ENCODE measurements around the gene STK36.

The STK36 gene

DNA sequence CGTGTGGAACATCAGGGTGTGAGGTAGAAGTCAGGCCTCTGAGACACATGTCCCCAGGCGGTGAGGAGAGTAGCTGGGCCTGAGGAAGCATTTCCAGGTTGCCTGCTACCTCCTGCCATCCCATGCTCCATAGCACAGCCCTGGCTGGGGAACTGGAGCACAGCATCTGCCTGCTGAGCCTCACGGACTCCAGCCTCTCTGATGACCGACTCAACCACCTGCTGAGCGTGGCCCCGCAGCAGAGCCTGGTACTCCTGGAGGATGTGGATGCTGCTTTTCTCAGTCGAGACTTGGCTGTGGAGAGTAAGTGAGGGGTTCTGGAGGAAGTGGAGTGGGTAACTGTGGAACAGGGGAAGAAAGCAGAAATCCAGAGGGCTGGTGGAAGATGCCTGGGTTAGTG lies 9.5 kb upstream of the STK36 start:
- DNase-seq, result no peak

DNA sequence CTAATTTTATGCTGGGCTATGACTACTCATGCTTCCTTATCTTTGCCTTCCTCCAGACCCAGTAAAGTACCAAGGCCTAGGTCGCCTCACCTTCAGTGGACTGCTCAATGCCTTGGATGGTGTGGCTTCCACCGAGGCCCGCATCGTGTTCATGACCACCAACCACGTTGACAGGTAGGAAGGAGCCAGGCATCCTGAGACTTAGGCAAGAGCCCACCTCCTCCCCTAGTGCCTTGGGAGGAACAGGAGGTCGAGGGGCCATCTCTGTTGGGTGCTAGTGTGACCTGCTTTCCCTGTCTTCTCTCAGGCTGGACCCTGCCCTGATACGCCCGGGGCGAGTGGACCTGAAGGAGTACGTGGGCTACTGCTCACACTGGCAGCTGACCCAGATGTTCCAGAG lies 9.1 kb upstream of the STK36 start:
- no peak for DNase-seq

DNA sequence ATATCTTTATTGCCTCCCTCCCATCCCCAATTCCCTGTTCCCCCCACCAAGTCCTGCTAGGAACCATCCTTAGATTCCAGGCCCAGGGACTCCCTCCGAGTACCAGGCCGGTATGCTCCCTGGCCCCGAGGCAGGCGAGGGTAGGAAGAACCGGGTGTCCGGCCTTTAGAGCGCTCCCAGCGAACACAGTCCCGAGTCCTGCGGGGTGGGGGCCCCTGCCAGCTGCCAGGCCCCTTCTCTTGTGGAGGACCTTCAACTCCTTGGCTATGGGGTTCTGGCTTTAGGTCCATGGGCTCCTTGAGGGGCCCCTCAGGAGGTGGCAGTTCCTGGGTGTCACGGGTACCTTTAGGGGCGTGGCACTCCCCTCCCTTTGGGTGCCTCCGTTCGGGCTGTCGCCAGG lies 8.0 kb upstream of the STK36 start:
- no peak for DNase-seq

DNA sequence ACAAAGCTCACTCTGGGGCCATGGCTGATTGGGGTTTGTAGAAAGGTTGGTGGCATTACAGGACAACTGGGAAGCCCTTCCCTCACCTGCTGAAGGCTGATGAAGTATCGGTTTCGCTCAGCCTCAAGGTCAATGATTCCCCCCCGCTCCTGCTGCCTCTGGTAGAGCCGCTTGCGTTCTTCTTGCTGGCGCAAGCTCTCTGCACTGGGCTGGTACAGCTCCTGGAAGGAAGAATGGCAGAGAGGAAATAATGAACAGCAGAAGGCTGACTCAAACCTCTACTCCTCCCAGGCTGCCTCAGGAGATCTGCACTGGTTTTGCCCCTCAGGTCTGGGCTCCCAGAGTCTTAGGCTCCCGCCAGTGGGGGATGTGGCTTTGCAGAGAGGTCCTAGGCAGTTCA lies 7.2 kb upstream of the STK36 start:
- DNase-seq, result no peak

DNA sequence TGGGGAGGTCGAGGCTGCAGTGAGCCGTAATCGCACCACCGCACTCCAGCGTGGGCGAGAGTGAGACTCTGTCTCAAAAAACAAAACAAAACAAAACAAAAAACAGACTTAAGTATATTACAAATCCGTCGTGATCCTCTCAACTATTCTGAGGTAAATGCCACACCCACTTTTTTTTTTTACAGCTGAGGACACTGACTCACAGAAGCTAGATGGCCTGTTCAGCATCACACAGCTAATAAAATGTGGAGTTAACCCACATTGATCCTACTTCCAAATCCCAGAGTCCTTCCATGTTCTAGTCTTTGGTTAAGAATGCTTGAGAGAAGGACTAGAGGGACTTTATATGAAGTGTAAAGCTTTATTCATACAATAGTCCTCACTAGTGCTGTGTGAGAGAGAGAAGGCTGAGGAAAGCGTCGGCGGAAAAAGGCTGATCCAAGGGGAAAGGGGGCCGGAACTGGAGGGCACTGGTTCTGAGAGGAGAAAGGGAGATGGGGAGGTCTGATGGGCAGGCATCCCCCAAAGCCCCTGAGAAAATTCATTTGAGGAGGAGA lies 711 bp upstream of the STK36 start:
- no peak for DNase-seq

DNA sequence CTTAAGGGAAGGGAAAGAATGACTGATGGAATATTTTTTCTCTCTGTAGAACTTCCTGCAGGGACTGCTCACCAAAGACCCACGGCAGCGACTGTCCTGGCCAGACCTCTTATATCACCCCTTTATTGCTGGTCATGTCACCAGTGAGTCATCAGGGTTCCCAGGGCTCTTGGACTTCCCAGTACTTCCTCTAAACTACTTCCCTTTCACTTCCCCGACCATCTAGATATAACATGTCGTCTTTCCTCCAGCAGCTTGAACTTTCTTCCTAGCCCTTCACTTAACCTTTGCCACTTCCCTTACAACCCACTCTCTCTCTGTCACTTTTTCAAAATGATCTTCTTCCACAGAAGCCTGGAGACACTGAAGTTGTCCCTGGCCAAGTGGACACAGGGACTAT lies 7.2 kb downstream of the STK36 start:
- no peak for DNase-seq

DNA sequence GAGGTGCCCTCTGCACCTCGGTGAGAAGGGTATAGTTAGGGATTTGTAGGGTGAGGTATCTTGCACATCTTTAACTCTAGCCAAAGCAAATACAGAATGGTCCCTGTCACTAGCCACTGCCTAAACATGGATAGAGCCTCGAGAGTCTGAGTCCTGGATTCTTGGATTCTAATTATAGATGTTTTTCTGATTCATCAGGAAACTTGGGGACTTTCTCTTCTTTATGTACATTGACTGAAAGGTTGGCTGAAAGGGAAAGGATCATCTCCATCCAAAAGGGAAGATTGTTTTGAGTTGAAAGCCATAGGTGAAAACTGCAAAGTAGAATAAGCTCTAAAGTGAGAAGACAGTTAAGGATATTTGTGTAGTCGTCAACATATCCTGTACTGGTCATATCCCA lies 8.2 kb downstream of the STK36 start:
- no peak for DNase-seq

DNA sequence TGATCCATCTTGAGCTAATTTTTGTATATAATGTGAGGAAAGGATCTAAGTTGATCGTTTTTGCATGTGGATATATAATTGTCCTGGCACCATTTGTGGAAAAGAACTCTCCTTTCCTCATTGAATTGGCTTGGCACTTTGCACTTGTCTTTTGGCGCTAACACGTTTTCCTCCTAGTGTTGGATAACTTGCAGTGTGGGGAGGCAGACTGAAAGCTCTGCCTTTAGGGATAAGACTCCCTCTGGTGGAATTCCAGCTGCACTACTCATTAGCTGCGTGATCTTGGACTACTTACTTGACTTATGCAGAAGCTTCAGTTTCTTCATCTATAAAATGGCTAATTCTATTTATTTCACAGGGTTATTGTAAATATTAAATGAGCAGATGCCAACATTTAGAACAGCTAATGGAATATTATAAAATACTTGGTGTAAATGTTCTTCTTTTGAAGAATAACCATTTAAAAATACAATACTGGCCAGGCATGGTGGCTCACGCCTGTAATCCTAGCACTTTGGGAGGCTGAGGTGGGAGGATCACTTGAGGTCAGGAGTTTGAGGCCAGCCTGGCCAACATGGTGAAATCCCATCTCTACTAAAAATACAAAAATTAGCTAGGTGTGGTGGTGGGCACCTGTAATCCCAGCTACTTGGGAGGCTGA lies 15.6 kb downstream of the STK36 start:
- peak; percentile 47 for DNase-seq

DNA sequence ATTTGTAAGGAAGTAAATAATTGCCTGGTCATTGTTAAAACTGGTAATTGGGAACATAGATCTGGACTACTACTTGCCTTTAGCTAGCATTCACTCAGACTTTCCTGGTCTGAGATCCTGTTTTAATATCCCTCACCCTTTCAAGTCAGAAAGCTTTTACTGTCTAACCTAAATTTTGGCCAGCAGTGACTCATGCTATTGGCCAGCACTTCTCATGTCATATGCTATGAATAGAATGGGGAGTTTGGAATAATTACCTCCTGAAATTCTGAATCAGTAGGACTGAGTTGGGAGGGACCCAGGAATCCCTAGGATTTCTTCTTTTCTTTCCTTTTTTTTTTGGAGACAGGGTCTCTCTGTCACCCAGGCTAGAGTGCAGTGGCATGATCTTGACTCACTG lies 19.3 kb downstream of the STK36 start:
- DNase-seq, result no peak

DNA sequence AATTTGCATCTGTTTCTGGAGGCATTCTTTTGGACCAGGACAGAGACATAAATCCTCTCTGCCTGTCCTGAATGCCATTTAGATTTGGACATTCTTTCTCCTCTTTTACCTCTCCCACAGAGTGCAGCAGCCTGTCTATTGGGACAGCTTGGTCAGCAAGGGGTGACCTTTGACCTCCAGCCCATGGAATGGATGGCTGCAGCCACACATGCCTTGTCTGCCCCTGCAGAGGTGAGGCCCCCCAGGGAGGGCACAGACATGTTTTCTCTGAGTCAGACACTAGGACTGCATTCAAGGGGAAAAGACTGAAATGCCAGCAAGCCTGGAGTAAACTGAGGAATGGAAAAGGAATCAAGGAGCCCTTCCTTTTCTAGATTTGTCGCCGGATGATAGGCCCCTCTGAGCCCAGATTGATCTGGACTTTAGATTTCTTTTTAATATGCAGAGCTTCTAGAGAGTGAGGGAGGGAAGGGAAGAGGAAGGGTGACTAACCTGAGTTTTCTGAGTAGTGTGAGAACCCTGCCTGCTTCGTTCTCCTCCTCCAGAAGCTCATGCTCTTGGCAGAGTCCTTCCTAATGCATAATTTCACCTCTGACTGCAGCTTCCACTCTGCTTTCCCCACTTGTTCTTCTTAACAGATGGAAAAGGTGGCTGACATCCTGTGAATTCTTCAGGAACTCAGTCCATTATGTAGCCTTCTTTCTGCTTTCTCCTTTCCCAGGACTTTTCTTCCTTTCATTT lies 22.7 kb downstream of the STK36 start:
- DNase-seq, result no peak

DNA sequence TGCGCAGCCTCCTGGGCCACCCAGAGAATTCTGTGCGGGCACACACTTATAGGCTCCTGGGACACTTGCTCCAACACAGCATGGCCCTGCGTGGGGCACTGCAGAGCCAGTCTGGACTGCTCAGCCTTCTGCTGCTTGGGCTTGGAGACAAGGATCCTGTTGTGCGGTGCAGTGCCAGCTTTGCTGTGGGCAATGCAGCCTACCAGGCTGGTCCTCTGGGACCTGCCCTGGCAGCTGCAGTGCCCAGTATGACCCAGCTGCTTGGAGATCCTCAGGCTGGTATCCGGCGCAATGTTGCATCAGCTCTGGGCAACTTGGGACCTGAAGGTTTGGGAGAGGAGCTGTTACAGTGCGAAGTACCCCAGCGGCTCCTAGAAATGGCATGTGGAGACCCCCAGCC lies 27.0 kb downstream of the STK36 start:
- no peak for DNase-seq

DNA sequence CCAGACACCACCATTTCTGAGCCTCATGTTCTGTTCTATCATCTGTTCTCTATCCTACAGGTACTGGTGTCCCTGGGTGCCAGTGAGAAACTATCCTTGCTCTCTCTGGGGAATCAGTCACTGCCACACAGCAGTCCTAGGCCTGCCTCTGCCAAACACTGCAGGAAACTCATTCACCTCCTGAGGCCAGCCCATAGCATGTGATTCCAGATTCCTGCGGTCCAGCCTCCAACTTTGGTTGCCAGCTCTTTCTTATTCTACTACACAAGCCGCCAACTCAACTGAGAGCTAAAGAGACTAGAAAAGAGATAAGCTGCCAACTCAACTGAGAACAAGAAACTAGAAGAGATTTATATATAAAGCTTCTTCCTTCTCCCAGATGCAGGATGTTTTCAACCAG lies 29.9 kb downstream of the STK36 start:
- DNase-seq, result no peak

DNA sequence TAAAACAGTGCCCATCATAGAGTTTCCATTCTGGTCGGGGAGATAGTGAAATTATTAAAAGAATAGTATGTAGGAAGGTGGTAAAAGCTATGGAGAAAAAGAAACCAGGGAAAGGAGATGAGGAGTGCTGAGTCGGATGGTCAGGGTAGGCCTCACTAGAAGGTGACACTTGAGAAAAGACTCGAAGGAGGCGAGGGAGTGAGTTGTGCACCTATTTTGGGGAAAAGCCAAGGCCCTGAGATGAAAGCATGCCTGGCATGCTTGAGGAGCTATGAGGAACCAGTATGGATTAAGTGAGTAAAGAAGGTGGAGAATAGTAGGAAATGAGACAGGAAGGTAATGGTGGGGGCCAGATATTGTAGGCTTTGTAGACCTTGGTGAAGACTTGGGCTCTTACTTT lies 31.5 kb downstream of the STK36 start:
- DNase-seq, result no peak

DNA sequence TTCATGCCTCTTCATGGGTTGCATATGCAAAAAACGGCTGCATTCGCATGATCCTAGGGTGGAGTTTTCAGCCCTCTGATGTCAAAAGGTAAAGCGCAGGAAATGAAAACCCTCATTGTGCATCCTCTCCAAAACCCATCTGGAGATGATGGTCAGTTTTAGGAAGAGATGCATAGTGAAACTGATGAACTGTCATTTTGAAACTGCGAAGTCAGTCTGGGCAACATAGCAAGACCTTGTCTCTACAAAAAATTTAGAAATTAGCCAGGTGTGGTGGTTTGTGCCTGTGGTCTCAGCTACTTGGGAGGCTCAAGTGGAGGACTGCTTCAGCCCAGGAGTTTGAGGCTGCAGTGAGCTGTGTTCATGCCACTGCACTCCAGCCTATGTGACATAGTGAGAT lies 36.2 kb downstream of the STK36 start:
- DNase-seq, result no peak

DNA sequence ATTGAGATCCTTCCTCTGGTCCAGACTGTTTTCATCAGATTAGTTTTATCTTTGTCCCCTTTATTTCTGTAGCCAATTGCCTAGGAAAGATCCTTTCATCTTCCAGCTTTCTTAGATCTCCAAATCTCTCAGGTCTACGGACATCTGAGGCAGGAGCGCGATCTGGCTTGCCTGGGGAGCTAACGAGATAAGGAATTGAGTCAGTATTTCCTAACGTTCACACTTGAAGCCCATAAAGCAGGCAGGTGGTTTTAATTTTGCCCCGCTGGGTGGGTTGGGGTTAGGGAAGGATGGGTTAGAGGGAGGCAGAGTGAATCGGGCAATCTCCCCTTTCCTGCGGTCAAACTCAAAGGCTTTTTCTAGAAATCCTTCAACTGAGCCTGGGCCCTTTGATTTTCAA lies 38.0 kb downstream of the STK36 start:
- no peak for DNase-seq

DNA sequence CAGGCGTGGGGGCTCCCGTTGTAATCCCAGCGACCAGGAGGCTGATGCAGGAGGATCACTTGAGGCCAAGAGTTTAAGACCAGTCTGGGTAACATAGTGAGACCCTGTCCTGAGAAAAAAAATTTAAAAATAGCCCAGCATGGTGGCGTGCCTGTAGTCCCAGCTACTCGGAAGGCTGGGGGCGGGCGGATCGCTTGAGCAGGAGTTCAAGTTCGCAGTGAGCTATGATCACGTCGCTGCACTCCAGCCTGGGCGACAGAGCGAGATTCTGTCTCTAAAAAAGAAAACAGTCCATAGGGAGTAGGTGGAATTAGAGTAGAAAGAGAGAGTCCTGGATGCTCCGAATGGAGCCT lies 38.4 kb downstream of the STK36 start:
- no peak for DNase-seq

DNA sequence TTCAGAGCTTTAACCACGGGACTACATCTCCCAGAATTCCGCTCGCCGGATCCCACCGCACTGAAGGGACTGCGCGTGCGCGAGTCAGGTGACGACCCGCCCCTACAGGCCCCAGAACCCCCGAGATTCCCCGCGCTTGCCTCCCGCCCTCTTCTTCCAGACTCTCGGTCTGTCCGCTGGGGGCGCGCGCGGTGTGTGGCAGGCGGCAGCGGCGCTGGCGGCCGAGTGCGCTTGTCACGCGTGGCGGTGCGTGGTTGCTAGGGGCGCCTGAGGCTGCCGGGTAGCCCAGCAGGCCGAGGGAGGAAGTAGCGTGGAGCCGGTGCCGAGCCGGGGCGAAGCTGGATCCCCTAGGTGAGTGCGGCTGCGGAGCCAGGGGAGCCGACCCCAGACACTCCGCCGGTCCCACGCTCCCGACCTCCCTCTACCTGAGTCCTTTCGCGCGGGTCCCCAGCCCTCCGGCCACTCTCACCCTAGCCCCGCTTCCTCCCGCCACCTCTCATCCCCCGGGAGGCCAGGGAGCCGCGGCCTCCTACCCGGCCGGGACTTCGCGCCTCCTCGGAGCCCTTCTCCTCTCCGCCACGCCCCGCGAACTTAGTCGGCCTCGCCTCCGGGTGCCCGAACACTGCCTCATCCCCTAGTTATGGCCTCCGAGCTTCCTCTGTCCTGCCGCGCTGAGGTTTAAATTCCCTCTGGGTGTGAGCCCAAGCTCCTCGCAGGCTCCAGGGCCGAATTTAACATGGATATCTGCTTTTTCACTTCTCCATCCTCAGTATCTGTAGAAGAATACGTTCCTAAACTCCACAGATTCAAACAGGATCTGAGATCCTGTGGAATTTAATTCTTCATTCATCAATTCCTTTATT lies 39.0 kb downstream of the STK36 start, which contains the start of gene TTLL4:
TSS of gene TTLL4 (plus strand) at position 149 of the 863 bp plus-strand sequence. CDS start 26,842 bp downstream, outside the sequence.
- DNase-seq, result peak; percentile 99

DNA sequence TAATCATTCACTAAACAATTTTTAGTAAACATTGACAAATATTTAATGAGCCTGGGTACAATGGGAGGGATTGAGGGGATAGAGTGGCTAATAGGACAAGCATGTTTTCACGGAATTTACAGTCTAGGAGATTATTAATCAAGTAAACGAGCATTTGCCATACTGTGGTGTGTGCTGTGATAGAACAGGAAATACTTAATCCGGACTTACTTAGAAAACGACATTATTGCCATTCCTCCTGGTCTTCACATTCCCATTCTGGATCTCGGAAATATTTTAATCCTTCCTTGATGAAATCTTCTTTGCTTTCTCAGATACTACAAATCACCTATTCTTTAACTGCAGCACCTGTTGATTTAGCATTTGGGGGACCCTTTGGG lies 39.7 kb downstream of the STK36 start:
- DNase-seq, result no peak

DNA sequence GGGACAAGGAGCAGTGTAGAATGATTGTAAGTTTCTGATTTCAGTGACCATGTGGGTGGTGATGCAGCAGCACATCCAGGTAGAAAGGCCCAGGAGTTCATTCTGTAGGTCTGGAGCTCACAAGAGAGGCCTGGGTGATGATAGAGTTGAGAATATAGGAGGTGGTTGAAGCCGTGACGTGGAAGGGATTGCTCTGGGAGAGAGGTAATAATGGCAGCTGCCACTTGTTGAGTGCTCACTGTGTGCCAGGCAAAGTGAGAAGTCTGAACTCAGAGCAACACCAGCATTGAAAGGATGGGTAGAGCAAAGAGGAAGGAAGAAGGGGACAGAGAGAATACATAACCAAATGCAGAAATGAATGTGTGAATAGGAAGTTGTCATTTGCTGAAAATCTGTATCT lies 42.0 kb downstream of the STK36 start:
- DNase-seq, result no peak

DNA sequence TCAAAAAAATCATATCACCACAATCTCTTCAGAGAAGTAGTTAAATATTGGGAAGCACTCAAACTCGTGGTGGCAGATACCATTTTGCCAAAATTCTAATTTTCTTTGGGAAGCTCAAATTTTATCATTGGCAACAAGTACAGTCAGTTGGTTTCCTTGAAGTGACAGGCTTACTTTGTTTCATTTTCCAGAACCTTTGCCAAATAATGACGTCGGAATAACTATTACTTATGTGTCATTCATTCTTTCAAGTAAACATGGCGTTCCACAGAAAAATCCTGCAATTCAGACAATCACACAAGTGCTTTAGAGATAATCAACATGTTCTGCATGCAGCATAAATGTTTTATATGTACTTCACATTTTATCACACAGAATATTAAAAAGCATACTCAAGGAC lies 44.2 kb downstream of the STK36 start:
- DNase-seq, result no peak

DNA sequence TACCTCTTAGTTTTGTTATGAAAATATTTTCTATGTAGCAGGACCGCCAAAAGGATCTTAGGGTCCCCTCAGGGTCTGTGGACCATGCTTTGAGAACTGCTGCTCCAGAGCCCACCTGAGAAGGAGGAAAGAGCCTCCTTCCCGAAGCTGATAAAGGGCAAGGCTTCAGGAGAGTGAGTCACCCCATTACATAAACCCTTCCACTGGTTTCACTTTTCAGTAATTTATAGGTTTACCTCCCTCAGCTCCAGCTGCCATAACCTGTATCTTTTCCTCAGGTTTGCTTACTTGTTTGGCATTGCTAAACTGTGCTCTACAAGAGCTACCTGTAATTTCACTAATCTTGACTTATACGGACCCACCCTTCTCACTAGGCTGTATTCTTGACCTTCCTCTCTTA lies 45.4 kb downstream of the STK36 start:
- DNase-seq, result no peak

DNA sequence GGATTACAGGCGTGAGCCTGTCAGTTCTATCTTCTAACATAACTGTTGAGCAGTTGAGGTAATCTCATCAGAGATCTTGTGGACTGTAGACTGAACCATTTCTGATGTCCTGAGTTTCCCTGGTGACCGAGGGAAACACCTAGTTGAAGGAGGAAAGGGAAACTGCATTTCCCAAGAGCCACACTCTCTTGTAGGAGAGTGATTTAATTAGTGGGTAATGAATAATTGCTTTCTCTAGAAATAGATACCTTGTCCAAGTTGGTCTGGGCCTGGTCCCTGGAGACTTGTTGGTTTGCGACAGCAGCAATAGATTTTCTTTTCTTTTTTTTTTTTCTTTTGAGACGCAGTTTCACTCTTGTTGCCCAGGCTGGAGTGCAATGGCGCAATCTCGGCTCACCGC lies 46.2 kb downstream of the STK36 start:
- no peak for DNase-seq

DNA sequence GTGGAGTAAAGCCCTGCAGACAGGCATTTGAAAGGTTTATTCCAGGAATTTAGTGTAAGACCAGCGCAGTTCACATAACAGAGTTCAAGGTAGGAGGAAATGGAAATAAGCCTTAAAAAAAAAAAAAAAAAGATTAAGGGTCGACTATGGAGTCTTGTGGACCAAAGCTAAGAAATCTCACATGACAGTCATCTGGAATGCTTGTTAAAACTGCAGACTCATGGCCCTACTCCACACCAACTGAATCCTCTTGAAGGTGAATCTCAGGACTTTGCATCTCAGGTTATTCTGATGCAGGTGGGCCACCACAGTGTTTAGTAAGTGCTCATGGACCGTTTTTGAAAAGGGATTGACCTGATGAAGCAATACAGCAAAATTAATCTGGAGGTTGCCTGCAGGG lies 47.6 kb downstream of the STK36 start:
- no peak for DNase-seq

Measured in CD4-positive, alpha-beta T cell treated with Interleukin-12 subunit alpha and Interleukin-12 subunit beta, for 1 hour (primary cell).